ENCODE measurements around the gene SEZ6.

Gene SEZ6

GRCh38 chr17:28908640-28909167, 97.1 kb downstream of the SEZ6 start:
- H3K4me3 ChIP-seq (ENCODE audit: low read depth, low read length), result no peak overlapping the region
- TF ChIP-seq, protein P1, sequence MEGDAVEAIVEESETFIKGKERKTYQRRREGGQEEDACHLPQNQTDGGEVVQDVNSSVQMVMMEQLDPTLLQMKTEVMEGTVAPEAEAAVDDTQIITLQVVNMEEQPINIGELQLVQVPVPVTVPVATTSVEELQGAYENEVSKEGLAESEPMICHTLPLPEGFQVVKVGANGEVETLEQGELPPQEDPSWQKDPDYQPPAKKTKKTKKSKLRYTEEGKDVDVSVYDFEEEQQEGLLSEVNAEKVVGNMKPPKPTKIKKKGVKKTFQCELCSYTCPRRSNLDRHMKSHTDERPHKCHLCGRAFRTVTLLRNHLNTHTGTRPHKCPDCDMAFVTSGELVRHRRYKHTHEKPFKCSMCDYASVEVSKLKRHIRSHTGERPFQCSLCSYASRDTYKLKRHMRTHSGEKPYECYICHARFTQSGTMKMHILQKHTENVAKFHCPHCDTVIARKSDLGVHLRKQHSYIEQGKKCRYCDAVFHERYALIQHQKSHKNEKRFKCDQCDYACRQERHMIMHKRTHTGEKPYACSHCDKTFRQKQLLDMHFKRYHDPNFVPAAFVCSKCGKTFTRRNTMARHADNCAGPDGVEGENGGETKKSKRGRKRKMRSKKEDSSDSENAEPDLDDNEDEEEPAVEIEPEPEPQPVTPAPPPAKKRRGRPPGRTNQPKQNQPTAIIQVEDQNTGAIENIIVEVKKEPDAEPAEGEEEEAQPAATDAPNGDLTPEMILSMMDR (IDR thresholded peaks at IDR 0.05; ENCODE audit: insufficient read depth, low read depth, low read length, missing control alignments), result no peak
- DNase-seq (ENCODE audit: low read depth), result no peak

GRCh38 chr17:28907709-28908475, 97.9 kb downstream of the SEZ6 start:
- TF ChIP-seq, protein P1 (IDR thresholded peaks at IDR 0.05; ENCODE audit: insufficient read depth, low read depth, low read length, missing control alignments), result no peak
- no peak overlapping the region for H3K4me3 ChIP-seq (ENCODE audit: low read depth, low read length)
- no peak for DNase-seq (ENCODE audit: low read depth)

- no peak overlapping the region for H3K4me3 ChIP-seq (ENCODE audit: low read depth, low read length)
- no peak for DNase-seq (ENCODE audit: low read depth)
- TF ChIP-seq, protein P1 (IDR thresholded peaks at IDR 0.05; ENCODE audit: insufficient read depth, low read depth, low read length, missing control alignments), result no peak
Measured at GRCh38 chr17:28906706-28907438, 99.0 kb downstream of the SEZ6 start.

- H3K4me3 ChIP-seq (ENCODE audit: low read depth, low read length), result no peak overlapping the region
- TF ChIP-seq, protein P1 (IDR thresholded peaks at IDR 0.05; ENCODE audit: insufficient read depth, low read depth, low read length, missing control alignments), result no peak
- no peak for DNase-seq (ENCODE audit: low read depth)
Measured at GRCh38 chr17:28906276-28906675, 99.6 kb downstream of the SEZ6 start.
